SW480 (cell line): ENCODE data around the gene LPCAT4.

Experiments
- DNase-seq: peaks from one replicate; pipeline ENCODE4 v3.0.0-alpha.2; 2016; ENCODE audit warnings: low spot score

Gene LPCAT4

DNA sequence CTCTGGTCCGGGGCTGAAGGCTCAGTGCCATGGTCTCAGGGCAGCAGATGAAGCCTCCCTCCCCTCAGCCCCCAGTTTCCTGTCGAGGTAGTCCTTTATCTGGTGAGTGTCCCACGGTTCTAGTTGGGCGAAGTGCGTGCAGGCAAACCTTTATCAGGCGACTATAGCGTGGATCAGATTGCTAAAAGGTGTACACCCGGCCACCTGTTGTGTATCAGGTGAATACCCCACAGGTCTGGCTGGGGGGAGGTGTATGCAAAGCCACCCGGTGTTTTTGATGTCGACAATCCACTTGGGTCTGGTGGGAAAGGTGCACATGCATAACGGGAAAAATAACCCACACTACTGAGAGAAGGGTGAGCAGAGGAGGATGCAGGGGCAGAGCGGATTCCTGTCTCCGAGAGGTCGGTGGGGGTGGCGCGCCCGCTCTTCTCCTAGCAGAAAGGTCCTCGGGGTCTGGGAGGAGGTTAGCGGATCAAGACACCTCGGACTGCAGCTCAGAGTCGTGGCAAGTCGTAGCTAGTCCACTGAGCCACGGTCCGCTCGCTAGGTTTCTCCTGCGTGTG, 29.9 kb downstream of the LPCAT4 start:
- DNase-seq, result peak; percentile 13

DNA sequence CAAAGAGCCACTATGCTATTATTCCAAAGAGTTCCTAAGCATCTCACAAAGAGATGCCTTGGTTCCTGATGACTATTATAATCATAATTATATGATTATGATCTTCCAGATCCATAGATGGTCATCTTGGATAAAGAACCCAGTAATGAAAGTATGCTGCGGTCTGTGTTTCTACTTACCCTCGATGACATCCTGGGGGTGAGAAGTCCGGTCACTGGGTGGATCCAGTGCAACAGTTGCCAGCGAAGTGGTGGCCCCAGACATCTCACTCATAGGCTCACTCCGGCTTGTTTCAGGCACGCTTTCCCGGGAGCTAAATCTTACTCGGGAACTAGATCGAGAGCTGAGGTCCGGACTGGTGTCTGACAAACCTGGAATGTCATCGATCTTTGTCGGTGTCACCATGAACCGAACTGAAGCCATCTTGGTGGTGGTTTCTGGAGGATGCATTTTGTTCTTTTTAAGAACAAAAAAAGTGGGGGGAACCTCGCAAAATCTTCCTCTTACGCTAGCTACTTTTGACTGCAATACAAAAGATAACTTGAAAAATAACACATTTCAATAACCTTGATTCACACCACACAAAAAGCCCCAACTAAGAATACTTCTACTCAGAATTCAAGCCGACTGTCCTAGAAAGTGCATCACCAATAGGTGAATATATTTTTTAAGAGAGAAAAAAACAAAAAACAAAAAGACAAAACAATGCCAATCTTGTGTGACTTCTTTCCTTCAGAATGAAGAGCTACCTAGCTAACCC, 30.6 kb downstream of the LPCAT4 start:
- no peak for DNase-seq

DNA sequence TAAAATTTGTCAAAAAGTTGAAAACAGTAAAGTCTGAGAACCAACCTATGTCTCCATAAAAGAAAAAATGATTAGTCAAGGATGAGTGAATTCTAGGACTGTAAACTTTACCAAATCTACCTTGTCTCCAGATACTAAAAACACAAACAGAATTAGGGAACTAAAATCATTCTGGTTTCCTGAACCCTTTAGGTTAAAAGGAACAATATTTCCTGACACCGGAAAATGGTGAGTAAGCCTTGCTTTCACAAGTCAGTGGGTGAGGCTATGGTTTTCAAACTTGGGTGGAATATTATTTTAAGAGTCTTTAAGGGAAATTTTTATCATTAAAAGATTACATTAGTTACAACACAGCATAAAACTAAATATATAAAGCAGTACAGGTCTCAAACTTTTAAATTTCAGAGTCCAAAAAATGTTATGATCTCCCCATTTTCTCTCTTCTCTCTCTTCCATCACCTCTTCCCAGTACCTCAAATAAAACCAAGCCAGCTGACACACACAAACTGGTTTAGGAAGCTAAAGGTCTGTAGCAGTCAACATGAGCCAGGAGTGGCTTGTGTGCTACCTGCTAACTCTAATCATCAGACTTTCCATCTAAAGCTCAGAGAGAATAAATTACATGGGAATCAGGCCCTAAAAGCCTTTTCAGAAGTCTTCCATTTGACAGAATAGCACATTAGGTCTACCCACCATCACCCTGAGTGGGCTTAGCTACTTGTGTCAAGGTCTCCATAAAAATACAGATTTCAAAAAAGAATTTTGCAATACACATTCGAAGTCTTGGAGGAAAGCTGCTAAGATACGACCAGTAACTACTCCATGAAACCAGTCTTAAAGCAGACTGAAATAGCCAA, 31.6 kb downstream of the LPCAT4 start:
- no peak for DNase-seq

DNA sequence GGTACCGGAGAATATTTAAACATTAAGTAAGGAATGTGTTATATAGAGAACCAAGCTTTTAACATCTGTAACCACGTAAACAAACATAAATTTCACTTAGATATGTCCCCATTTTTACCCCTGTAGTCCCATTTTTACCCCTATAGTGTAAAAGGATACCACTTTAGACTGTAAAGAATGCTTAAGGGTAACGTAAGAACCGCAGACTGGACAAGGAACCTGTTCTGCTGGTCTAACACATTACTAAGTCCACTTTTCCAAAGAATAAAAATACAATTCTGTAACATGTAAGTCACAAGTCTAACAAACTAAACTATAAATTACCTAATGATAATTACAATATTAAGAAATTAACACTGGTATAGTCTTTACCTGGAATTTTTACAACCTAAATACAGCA, 32.3 kb downstream of the LPCAT4 start:
- DNase-seq, result no peak

DNA sequence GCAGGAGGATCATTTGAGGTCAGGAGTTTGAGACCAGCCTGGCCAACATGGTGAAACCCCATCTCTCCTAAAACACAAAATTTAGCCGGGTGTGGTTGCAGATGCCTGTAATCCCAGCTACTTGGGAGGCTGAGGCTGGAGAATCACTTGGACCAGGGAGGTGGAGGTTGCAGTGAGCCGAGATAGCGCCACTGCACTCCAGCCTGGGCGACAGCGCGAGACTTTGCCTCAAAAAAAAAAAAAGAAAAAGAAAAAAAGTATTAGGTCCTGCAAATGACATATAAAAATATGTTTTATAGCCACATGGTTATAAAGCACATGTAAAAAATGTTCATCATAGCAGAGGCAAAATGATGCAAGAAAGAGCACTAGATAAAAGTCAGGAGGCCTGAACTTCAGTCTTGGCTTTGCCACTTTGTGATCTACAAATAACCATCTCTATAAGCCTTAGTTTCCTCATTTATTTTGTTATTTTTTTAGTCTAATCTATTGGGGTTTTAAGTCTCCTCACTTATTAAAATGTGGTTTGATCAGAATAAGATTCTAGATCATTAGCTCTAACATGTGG, 34.4 kb downstream of the LPCAT4 start:
- DNase-seq, result no peak

DNA sequence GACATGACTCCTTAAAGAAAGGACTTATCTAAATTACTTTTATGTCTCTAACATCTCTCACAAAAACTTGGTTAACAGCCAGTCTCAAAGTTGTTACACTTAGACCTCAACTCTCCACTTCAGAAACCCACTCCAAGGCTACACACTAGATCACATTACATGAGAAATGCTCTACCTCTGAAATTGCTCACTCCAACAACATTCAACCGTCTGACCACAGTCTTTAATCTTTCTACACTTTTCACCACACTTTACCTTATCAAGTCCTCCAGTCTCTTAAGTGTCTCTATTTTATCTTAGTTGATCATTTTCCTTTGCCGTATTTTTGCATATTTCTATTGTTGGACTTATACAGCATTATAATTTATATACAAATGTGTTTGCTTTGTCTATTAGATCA, 35.2 kb downstream of the LPCAT4 start:
- DNase-seq, result no peak

DNA sequence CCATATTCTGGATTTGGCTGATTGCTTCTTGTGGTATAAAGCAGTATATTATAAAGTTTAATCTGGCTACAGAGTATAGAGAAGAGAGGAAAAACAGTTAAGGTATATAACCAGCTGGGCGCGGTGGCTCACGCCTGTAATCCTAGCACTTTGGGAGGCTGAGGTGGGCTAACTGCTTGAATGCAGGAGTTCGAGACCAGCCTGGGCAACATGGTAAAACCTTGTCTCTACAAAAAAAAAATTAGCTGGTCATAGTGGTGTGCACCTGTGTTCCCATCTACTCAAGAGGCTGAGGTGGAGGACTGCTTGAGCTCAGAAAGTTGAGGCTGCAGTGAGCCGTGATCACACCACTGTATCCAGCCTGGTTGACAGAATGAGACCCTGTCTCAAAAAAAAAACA, 36.7 kb downstream of the LPCAT4 start:
- DNase-seq, result no peak

DNA sequence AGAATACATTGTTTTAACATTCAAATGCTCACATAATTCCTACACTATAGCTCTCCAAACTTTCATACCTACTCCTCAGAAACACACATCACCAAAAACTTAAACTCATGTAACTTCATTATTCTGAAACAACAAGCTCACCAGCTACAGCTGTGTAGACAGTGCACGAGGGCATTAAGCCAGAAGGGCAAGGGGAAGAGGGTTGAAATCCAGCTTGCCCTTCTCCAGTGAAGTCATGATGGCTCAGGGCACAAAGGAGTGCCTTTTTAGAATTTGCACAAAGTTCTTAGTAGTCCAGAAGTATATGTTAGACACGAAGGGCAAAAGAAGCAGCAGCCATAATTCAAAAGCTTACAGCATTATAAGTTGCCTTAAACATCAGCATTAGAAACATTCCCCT, 38.0 kb downstream of the LPCAT4 start:
- DNase-seq, result no peak

DNA sequence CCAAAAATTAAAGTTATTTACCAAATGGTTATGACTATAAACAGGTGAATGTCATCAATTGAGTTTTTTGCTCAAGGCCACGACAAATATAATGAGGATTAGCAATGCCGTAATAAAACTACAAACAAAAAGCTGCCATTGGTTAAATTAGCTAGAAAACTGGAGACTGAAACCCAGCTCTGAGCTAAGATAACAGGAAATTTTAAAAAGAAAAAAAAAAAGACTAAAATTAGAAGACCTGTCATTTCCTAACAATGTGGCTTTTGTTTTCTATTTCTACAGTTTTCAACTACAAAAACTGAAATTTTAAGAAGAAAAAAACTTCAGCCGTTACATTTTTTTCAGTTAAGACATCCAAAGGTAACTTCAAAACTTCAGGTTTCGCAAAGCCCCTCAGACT, 39.1 kb downstream of the LPCAT4 start:
- DNase-seq, result no peak

DNA sequence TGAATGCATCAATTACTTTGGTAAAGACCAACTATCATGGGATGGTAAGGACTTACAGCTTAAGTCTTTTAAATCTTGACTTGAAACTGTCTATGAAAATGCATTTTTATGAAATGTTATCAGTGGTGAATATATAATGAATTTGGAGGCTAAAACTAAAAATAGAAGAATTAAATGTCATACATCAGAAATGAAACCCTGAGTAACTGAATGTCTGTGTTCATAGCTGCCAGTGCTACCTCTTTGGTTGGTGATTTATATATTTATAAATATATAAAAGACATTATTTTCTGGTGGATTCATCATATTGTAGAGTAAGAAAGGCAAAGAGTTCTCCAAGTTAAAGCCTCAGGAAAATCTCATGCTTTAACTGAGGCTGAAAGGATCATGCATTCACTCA, 41.6 kb downstream of the LPCAT4 start:
- DNase-seq, result no peak

DNA sequence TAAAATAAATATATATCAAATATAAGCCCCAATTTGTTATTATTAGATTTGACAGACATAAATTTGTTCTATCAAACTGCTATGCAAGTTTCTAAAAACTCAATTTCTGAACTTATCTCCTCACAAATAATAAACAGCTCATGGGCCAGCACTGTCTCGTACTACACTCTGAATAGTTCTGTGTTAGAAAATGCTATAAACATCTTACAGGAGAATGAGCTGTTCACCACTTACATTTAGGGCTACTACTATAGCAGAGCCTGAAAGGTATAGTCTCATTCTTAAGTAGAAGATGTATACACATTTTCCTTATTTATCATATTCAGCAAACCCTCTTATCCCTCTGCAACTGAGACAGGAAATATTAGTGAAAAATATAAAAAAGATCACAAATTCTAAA, 42.1 kb downstream of the LPCAT4 start:
- no peak for DNase-seq

DNA sequence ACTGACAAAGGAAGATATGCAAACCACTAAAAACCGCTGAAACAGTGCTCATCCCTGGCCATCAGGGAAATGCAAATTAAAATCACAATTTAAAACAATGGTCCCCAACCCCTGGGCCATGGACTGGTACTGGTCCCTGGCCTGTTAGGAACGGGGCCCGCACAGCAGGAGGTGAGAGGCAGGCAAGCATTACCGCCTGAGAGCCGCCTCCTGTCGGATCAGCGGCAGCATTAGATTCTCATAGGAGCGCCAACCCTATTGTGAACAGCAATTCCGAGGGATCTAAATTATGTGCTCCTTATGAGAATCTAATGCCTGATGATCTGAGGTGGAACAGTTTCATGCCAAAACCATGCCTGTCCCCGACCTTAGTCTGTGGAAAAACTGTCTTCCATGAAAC, 43.8 kb downstream of the LPCAT4 start:
- DNase-seq, result no peak

DNA sequence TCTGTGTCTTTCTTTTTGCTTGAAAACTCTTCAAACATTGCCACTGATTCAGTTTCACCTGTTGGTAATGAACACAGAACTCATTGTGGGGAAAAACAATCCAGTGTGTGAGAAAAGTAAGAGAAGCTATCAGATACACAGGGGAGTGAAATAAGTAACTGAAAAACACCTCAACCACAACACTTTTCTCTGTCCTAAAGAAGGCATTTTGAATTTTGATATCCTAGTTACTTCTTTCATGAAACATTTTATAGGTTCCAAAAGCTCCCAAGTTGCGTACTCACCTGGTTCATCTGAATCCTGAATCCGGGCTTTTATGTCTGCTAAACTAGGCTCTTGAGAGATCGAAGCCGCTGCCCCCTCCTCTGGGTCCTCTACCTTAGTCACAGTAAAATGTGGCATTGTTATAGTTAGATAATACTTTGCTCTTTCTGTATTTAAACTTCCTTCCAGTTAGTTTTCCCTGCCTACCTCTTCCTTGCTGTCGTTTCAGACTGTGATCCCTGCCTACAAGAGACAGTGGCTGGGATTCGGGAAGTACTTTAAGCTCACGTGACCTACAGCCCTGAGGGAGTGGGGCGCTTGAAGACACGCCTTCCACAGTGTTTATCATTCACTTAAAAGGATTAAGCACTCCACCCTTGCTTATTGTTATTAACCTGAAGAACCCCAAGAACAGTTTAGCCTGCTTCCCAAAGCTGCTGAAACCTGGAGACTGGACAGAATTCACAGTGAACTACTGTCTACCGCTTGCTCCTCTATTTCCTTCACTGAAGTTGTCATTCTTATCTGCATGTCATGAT, 48.5 kb downstream of the LPCAT4 start:
- peak; percentile 69 for DNase-seq

DNA sequence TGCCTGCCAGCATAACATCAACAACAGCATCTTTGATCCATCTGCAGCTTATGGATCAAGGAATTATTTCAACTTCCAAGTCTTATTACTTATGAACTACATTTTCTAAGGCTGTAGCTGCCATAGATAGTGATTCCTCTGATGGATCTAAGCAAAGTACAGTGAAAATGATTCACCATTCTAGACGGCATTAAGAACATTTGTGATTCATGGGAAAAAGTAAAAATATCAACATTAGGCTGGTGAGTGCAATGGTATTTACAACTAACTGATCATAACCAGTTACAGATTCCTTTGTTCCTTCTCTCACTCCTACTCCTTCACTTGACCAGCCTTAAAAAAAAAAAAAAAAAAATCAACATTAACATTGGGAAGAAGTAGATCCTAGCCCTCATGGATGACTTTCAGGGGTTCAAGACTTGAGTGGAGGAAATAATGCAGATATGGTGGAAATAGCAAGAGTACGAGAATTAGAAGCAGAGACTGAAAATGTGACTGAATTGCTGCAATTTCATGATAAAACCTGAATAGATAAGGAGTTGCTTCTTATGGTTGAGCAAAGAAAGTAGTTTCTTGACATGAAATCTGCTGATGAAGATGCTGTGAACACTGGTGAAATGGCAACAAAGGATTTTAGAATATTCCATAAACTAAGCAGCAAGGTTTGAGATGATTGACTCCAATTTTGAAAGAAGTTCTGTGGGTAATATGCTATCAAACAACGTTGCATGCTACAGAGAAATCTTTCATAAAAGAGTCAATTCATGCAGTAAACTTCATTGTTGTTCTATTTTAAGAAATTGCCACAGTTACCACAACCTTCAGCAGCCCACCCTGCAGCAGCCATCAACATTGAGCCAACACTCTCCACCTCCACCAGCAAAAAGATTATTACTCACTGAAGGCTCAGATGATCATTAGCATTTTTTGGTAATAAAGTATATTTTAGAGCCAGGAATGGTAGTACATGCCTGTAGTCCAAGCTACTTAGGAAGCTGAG, 52.2 kb downstream of the LPCAT4 start:
- no peak for DNase-seq

DNA sequence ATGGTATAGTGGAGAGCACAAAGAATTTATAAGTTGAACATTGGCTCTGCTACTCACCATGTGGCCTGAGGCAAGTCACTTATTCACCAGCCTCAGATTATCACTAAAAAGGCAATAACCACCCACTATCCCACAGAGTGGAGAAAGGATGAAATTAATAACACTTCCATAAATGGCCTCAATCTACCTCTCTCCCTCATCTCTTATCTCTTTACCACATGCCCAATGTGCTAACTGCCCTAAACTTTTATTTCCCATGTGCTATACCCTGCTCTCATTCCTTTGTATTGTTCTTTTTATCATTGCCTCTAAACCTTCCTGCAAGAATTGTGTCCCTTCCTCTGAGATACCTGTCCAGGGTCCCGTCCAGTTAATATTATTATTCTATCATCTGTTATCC, 55.4 kb downstream of the LPCAT4 start:
- DNase-seq, result no peak
